HepG2 (cell line): ENCODE results near the gene MAP3K5. TPM values are rescaled to one million over a fixed set of nuclear protein-coding genes. Genes with fewer than 3 reads are reported as not detected.

Experiments used
- ATAC-seq: fragments of 200-7000 bp; cut with Tn5 transposase; 3 replicates; pipeline ENCODE4 v1.9.1; 2020; ENCODE audit warnings: mild to moderate bottlenecking, moderate library complexity
- BruUV-seq: library from RNA; stranded (reverse); fragments of 400-500 nt; replicated peaks from 2 replicates; lab custom pipeline; 2021; lab: Mats Ljungman, UMichigan
- CTCF ChIA-PET: fragments of 300-600 bp; formaldehyde crosslinking; extraction: SDS; loops from one replicate; lab custom pipeline; 2021; ENCODE audit warnings: low total read pairs, inconsistent platforms, low intra/inter-chr PET ratio; lab: Yijun Ruan, JAX
- POLR2A ChIA-PET: fragments of 350-600 bp; sonication (Branson Sonifier 250); formaldehyde crosslinking; loops from one replicate; lab custom pipeline; 2020; ENCODE audit warnings: antibody characterized with exemption, inconsistent platforms; lab: Yijun Ruan, JAX
- DNase-seq: peaks from one replicate; pipeline ENCODE4 v3.0.0-alpha.2; 2015; ENCODE audit warnings: low spot score
- FAIRE-seq: peaks from 3 replicates; lab custom pipeline; 2011; peaks lifted over from hg19 to GRCh38; lab: Jason Lieb, UNC
- H2AFZ ChIP-seq: one replicate; pipeline ENCODE4 v1.6.1; 2011; ENCODE audit warnings: low read length, inconsistent platforms
- H3K27ac ChIP-seq: fragments of 300-600 bp; 3 replicates; pipeline ENCODE4 v1.8.0; 2011; ENCODE audit warnings: mixed run types, mild to moderate bottlenecking, mixed read lengths, low read length, inconsistent platforms; ENCODE audit not compliant: insufficient read depth; ENCODE audit errors: extremely low read length
- H3K27me3 ChIP-seq, 2 experiments: fragments of 200-600 bp in 1 of 2; 2 replicates in 1 of 2; 3 replicates in 1 of 2; pipeline versions ENCODE4 v1.6.0 to v1.8.0; 2011; ENCODE audit warnings: low read length in 2 of 2, mild to moderate bottlenecking in 2 of 2, moderate library complexity in 2 of 2, inconsistent platforms in 1 of 2; ENCODE audit not compliant: insufficient read depth in 2 of 2, control insufficient read depth in 1 of 2
- H3K36me3 ChIP-seq, 2 experiments: fragments of 200-600 bp in 1 of 2; replicated peaks in 1 of 2; 2 replicates in 1 of 2; 3 replicates in 1 of 2; pipeline versions ENCODE4 v1.5.1 to v1.8.0; 2011; ENCODE audit warnings: low read length in 2 of 2, inconsistent platforms in 1 of 2; ENCODE audit not compliant: insufficient read depth in 2 of 2, control insufficient read depth in 1 of 2
- H3K4me1 ChIP-seq: 2 replicates; pipeline ENCODE4 v1.5.1; 2012; ENCODE audit warnings: low read length, inconsistent platforms; ENCODE audit not compliant: insufficient read depth
- H3K4me2 ChIP-seq: 2 replicates; pipeline ENCODE4 v1.6.0; 2011; ENCODE audit warnings: low read depth, low read length, inconsistent platforms
- H3K4me3 ChIP-seq, 3 experiments: fragments of 200-600 bp in 1 of 3; sonication (generic), shearing (Covaris generic) in 1 of 3; replicated peaks in 1 of 3; 2 replicates each; pipeline ENCODE4 v1.5.1; 2011 to 2016; ENCODE audit warnings: low read length in 3 of 3, inconsistent platforms in 2 of 3, low read depth in 2 of 3, mild to moderate bottlenecking in 2 of 3, control low read depth in 1 of 3, mixed read lengths in 1 of 3; ENCODE audit not compliant: insufficient read depth in 1 of 3
- H3K79me2 ChIP-seq: one replicate; pipeline ENCODE4 v1.6.1; 2011; ENCODE audit warnings: low read length, inconsistent platforms; ENCODE audit not compliant: insufficient read depth
- H3K9ac ChIP-seq: 2 replicates; pipeline ENCODE4 v1.6.0; 2011; ENCODE audit warnings: mild to moderate bottlenecking, low read depth, low read length, inconsistent platforms; ENCODE audit not compliant: insufficient read depth
- H3K9me3 ChIP-seq: 2 replicates; pipeline ENCODE4 v1.5.1; 2012; ENCODE audit warnings: mild to moderate bottlenecking, low read length
- H4K20me1 ChIP-seq: 2 replicates; pipeline ENCODE4 v1.6.0; 2011; ENCODE audit warnings: inconsistent platforms, mild to moderate bottlenecking, low read length, moderate library complexity; ENCODE audit not compliant: insufficient read depth
- DNMT1 ChIP-seq: sonication (generic); formaldehyde crosslinking; IDR thresholded peaks from 2 replicates; pipeline ENCODE4 v1.5.1; 2020; ENCODE audit warnings: mild to moderate bottlenecking, missing genetic modification reagents
- ELK4 ChIP-seq: sonication (generic); formaldehyde crosslinking; IDR thresholded peaks from 2 replicates; pipeline ENCODE4 v1.9.0; 2021; ENCODE audit warnings: missing genetic modification reagents, borderline replicate concordance
- MZF1 ChIP-seq: sonication (generic); formaldehyde crosslinking; IDR thresholded peaks from 2 replicates; pipeline ENCODE4 v1.8.1; 2023; ENCODE audit warnings: mild to moderate bottlenecking, missing genetic modification reagents, borderline replicate concordance
- RARG ChIP-seq: sonication (generic); formaldehyde crosslinking; IDR thresholded peaks from 2 replicates; pipeline ENCODE4 v1.4.0; 2020; ENCODE audit warnings: low read depth, mild to moderate bottlenecking, missing genetic modification reagents
- RFXAP ChIP-seq: sonication (generic); formaldehyde crosslinking; IDR thresholded peaks from 2 replicates; pipeline ENCODE4 v1.4.0; 2020; ENCODE audit warnings: missing genetic modification reagents, borderline replicate concordance
- TCF7L2 ChIP-seq: IDR thresholded peaks from 2 replicates; pipeline ENCODE4 v1.6.1; 2011; ENCODE audit warnings: mild to moderate bottlenecking, low read depth, low read length, moderate library complexity
- ZNF432 ChIP-seq: sonication (generic); formaldehyde crosslinking; IDR thresholded peaks from 2 replicates; pipeline ENCODE4 v1.5.0; 2020; ENCODE audit warnings: missing genetic modification reagents, mild to moderate bottlenecking, borderline replicate concordance
- ZNF678 ChIP-seq: sonication (generic); formaldehyde crosslinking; IDR thresholded peaks from 2 replicates; pipeline ENCODE4 v1.4.0; 2020; ENCODE audit warnings: mild to moderate bottlenecking, missing genetic modification reagents
- ZNF710 ChIP-seq: sonication (generic); formaldehyde crosslinking; IDR thresholded peaks from 2 replicates; pipeline ENCODE4 v1.5.0; 2020; ENCODE audit warnings: mild to moderate bottlenecking, missing genetic modification reagents, borderline replicate concordance
- ZNF75D ChIP-seq: sonication (generic); formaldehyde crosslinking; IDR thresholded peaks from 2 replicates; pipeline ENCODE4 v1.8.1; 2023; ENCODE audit warnings: missing genetic modification reagents, mild to moderate bottlenecking, borderline replicate concordance
- ZSCAN20 ChIP-seq: sonication (generic); formaldehyde crosslinking; IDR thresholded peaks from 2 replicates; pipeline ENCODE4 v1.4.0; 2020; ENCODE audit warnings: missing genetic modification reagents, mild to moderate bottlenecking, borderline replicate concordance
- WGBS: methylation state at CpG from one replicate; pipeline ENCODE4 v1.1.6; 2017; ENCODE audit warnings: low lambda C conversion rate; 5-methylcytosine and 5-hydroxymethylcytosine counted together
- in situ Hi-C: cut with HindIII; loops from 2 replicates; pipeline ENCODE4 v1.10.0; 2017; ENCODE audit warnings: low pct_unique_long_range_greater_than_20kb; ENCODE audit not compliant: extremely low pct_ligation_motif_present
- intact Hi-C: fragments of 100-400 bp; cut with micrococcal nuclease; formaldehyde crosslinking; loops from one replicate; pipeline ENCODE4 v1.10.0; 2022; ENCODE audit not compliant: unreplicated experiment
- polyA plus RNA-seq, 8 experiments: library from polyadenylated mRNA; depleted of rRNA in 3 of 8; stranded (reverse) in 7 of 8; unstranded in 1 of 8; fragments of >200 nt; fragmentation: Illumina TruSeq in 4 of 8; extraction: Trizol in 4 of 8; gene quantifications; 2 replicates each; pipeline versions ENCODE4 v1.2.1 to v1.2.3, GENCODE V29; 2011 to 2016; ENCODE audit warnings: low read depth in 4 of 8, missing spikeins in 1 of 8, mixed read lengths in 1 of 8; ENCODE audit not compliant: insufficient read depth in 1 of 8
- total RNA-seq, 5 experiments: library from RNA; depleted of rRNA; stranded (reverse); fragments of >200 nt; fragmentation: Illumina TruSeq; extraction: Trizol; gene quantifications; 2 replicates each; pipeline ENCODE4 v1.2.3, GENCODE V29; 2016; ENCODE audit warnings: low read depth in 1 of 5
- TF ChIP-seq, protein P1 (sequence below): sonication (generic); formaldehyde crosslinking; IDR thresholded peaks from 2 replicates; pipeline ENCODE4 v1.5.0; 2020; ENCODE audit warnings: missing genetic modification reagents

The MAP3K5 gene
- total and polyA plus RNA-seq, 2 of the 13 experiments (the other 11 are each of a cell fraction or from before 2014, with no cell fraction given): not detected

GRCh38 chr6:136613477-136613876, 178.8 kb downstream of the MAP3K5 start (continued):
- TF ChIP-seq ZNF432 (CRISPR knock-in tag): no peak

DNA sequence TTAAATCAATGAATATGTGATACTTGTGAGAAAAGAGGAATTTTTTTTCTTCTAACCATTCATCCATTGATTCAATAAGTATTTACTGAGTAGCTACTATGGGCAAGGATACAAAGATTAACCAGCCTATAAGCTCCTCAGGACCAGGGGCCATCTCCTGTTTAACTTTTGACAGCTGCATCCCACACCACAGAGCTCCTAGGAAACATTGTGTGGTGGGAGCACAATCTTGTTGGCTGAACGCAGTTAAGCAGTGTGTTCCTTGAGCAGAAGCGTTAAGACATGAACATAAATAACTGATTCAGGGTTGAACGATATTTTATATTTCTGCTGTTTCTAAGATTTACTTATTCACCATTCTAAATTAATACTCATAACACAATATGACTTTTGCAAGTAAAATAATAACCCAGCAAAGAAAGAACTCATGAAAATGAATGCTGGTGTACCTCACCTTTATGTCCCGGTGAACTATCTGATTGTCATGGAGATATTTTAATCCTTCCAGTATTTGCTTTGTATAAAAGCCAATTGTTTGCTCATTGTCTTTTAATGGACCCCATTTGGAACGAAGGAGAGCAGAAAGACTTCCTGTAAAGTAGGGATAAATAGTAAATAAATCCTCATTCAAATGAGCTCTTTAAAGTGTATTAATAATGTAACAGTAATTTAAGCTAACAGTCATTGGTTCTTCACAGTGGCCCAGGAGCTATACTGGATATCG, 179.4 kb downstream of the MAP3K5 start:
- H3K4me3 ChIP-seq: no peak overlapping the region
- WGBS: 14% methylated on average over 6 of the region's 6 CpGs
- H3K4me1 ChIP-seq: no peaks in the 10 kb centered on the region
- intact Hi-C loops (no loop called here), in situ Hi-C loops (no loop called here)
- CTCF ChIA-PET: no interaction called here
- H3K27ac ChIP-seq: no peak overlapping the region
- no peaks in the 10 kb centered on the region for H3K79me2 ChIP-seq
- H3K36me3 ChIP-seq: no peaks in the 10 kb centered on the region
- no peak overlapping the region for H3K9ac ChIP-seq
- no peaks in the 10 kb centered on the region for H3K9me3 ChIP-seq
- POLR2A ChIA-PET: no interaction called here
- DNase-seq: no peak
- BruUV-seq: no TSS peak
- no peak for TF ChIP-seq RFXAP
- no peak for TF ChIP-seq ZNF75D (CRISPR knock-in tag)
- TF ChIP-seq ELK4 (CRISPR knock-in tag): no peak
- TF ChIP-seq DNMT1 (CRISPR knock-in tag): no peak
- TF ChIP-seq TCF7L2: no peak
- no peak for TF ChIP-seq MZF1
- no peak for TF ChIP-seq ZNF710
- TF ChIP-seq ZNF678 (CRISPR knock-in tag): no peak
- TF ChIP-seq RARG (CRISPR knock-in tag): no peak
- TF ChIP-seq, protein P1, sequence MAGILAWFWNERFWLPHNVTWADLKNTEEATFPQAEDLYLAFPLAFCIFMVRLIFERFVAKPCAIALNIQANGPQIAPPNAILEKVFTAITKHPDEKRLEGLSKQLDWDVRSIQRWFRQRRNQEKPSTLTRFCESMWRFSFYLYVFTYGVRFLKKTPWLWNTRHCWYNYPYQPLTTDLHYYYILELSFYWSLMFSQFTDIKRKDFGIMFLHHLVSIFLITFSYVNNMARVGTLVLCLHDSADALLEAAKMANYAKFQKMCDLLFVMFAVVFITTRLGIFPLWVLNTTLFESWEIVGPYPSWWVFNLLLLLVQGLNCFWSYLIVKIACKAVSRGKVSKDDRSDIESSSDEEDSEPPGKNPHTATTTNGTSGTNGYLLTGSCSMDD (CRISPR knock-in tag): no peak
- TF ChIP-seq ZSCAN20 (CRISPR knock-in tag): no peak
- ATAC-seq: no peak
- H4K20me1 ChIP-seq: no peaks in the 10 kb centered on the region
- no peak overlapping the region for H3K4me2 ChIP-seq
- H3K27me3 ChIP-seq: no peaks in the 10 kb centered on the region
- H2AFZ ChIP-seq: no peak overlapping the region
- FAIRE-seq: no peak
